Activated CD4-positive, alpha-beta memory T cell treated with anti-CD3 and anti-CD28 coated beads, Interleukin-2, amount 10 ng/mL, durations not matched to agents 7 days and 5 days (primary cell): ENCODE measurements around the gene GRID2IP. TPM values are rescaled to one million over a fixed set of nuclear protein-coding genes. Genes with fewer than 3 reads are reported as not detected.
A peak's percentile ranks its signal among the peaks of the same experiment; 100 is the strongest.

Experiments used
- CTCF ChIA-PET: fragments of 350-600 bp; sonication (Branson Sonifier 250); formaldehyde crosslinking; loops from one replicate; lab custom pipeline; 2021; ENCODE audit warnings: antibody characterized with exemption, inconsistent platforms; lab: Charles Lee
- POLR2A ChIA-PET: fragments of 350-600 bp; sonication (Branson Sonifier 250); formaldehyde crosslinking; loops from one replicate; lab custom pipeline; 2021; ENCODE audit warnings: antibody characterized with exemption; lab: Charles Lee
- DNase-seq: peaks from one replicate; pipeline ENCODE4 v3.0.0-alpha.2; 2020
- H3K27ac Mint-ChIP-seq: one replicate; pipeline ENCODE4 v1.8.0; 2021; ENCODE audit warnings: mild to moderate bottlenecking, mixed read lengths
- H3K27me3 Mint-ChIP-seq: one replicate; pipeline ENCODE4 v1.8.0; 2021; ENCODE audit warnings: mixed read lengths
- H3K36me3 Mint-ChIP-seq: one replicate; pipeline ENCODE4 v1.8.0; 2021; ENCODE audit warnings: low read depth, mixed read lengths
- H3K4me1 Mint-ChIP-seq: one replicate; pipeline ENCODE4 v1.8.0; 2021; ENCODE audit warnings: mixed read lengths
- H3K4me3 Mint-ChIP-seq: one replicate; pipeline ENCODE4 v1.8.0; 2021; ENCODE audit warnings: mild to moderate bottlenecking, mixed read lengths
- H3K9me3 Mint-ChIP-seq: one replicate; pipeline ENCODE4 v1.8.0; 2021; ENCODE audit warnings: mixed read lengths
- total RNA-seq, 2 experiments: library from RNA; stranded (reverse); gene quantifications; one replicate each; pipeline ENCODE4 v1.2.3, GENCODE V29; 2021

The GRID2IP gene
- total RNA-seq, 2 experiments from 2014 or later, result 0.15 to 0.28 TPM

- POLR2A ChIA-PET, result no interaction called here
- DNase-seq, result no peak
Observed at GRCh38 chr7:6487184-6487545, 64.1 kb downstream of the GRID2IP start.

GRCh38 chr7:6486438-6487183 lies 64.7 kb downstream of the GRID2IP start:
- H3K27ac Mint-ChIP-seq, result no peak overlapping the region
- peaks cover 7% of the 10 kb centered on the region for H3K27me3 Mint-ChIP-seq
- ChIA-PET CTCF (no interaction called here), POLR2A (no interaction called here)
- peaks cover 9% of the 10 kb centered on the region for H3K36me3 Mint-ChIP-seq
- no peak overlapping the region for H3K4me3 Mint-ChIP-seq
- peaks cover 2% of the 10 kb centered on the region for H3K9me3 Mint-ChIP-seq
- DNase-seq, result no peak
- H3K4me1 Mint-ChIP-seq, result peaks cover 20% of the 10 kb centered on the region

More at GRCh38 chr7:6487184-6487545, 64.1 kb downstream of the GRID2IP start:
- Mint-ChIP-seq H3K27ac (no peak overlapping the region), H3K9me3 (peaks cover 2% of the 10 kb centered on the region), H3K27me3 (peaks cover 7% of the 10 kb centered on the region), H3K36me3 (peaks cover 7% of the 10 kb centered on the region), H3K4me3 (no peak overlapping the region), H3K4me1 (peaks cover 16% of the 10 kb centered on the region)
- CTCF ChIA-PET, result no interaction called here

- H3K4me3 Mint-ChIP-seq, result peak overlapping the region; percentile 96
- no peak for DNase-seq
- H3K4me1 Mint-ChIP-seq, result peaks cover 55% of the 10 kb centered on the region
- no peaks in the 10 kb centered on the region for H3K27me3 Mint-ChIP-seq
- peak overlapping the region; percentile 92 for H3K27ac Mint-ChIP-seq
- CTCF ChIA-PET, result no interaction called here
- peaks cover 35% of the 10 kb centered on the region for H3K36me3 Mint-ChIP-seq
- no peaks in the 10 kb centered on the region for H3K9me3 Mint-ChIP-seq
- POLR2A ChIA-PET, result no interaction called here
Observed at GRCh38 chr7:6482743-6483119, 68.5 kb downstream of the GRID2IP start.

- Mint-ChIP-seq H3K36me3 (peaks cover 39% of the 10 kb centered on the region), H3K27me3 (no peaks in the 10 kb centered on the region), H3K4me3 (peak overlapping the region; percentile 96), H3K27ac (peak overlapping the region; percentile 56), H3K4me1 (peaks cover 60% of the 10 kb centered on the region), H3K9me3 (no peaks in the 10 kb centered on the region)
- CTCF ChIA-PET, result no interaction called here
- no peak for DNase-seq
- POLR2A ChIA-PET, result no interaction called here
Observed at GRCh38 chr7:6482307-6482706, 69.0 kb downstream of the GRID2IP start.

- Mint-ChIP-seq H3K27ac (no peak overlapping the region), H3K27me3 (no peaks in the 10 kb centered on the region), H3K36me3 (peaks cover 46% of the 10 kb centered on the region), H3K9me3 (no peaks in the 10 kb centered on the region), H3K4me1 (peaks cover 67% of the 10 kb centered on the region), H3K4me3 (peak overlapping the region; percentile 34)
- CTCF ChIA-PET, result no interaction called here
- POLR2A ChIA-PET, result no interaction called here
- no peak for DNase-seq
Observed at GRCh38 chr7:6481445-6481844, 69.8 kb downstream of the GRID2IP start.

GRCh38 chr7:6480323-6480660 lies 71.0 kb downstream of the GRID2IP start:
- peaks cover 72% of the 10 kb centered on the region for H3K4me1 Mint-ChIP-seq
- DNase-seq, result no peak
- no peaks in the 10 kb centered on the region for H3K27me3 Mint-ChIP-seq
- POLR2A ChIA-PET, result interaction anchor here (1.6 kb wide), 1 partner anchor 8 kb away, joined by 3 read pairs; no protein-coding TSS in a partner anchor
- peaks cover 46% of the 10 kb centered on the region for H3K36me3 Mint-ChIP-seq
- no peaks in the 10 kb centered on the region for H3K9me3 Mint-ChIP-seq
- no peak overlapping the region for H3K4me3 Mint-ChIP-seq
- H3K27ac Mint-ChIP-seq, result no peak overlapping the region
- CTCF ChIA-PET, result no interaction called here

GRCh38 chr7:6479067-6479466 lies 72.2 kb downstream of the GRID2IP start:
- H3K27ac Mint-ChIP-seq, result peak overlapping the region; percentile 79
- ChIA-PET CTCF (interaction anchor here (0.9 to 1.4 kb wide), 2 partner anchors 31 to 35 kb away, joined by 3 to 4 read pairs; partner anchors contain the start of gene DAGLB), POLR2A (interaction anchor here (0.9 to 1.6 kb wide), 2 partner anchors 10 to 31 kb away, joined by 3 read pairs; partner anchors contain the start of gene DAGLB)
- no peaks in the 10 kb centered on the region for H3K27me3 Mint-ChIP-seq
- peak overlapping the region; percentile 21 for H3K4me3 Mint-ChIP-seq
- no peaks in the 10 kb centered on the region for H3K9me3 Mint-ChIP-seq
- peaks cover 69% of the 10 kb centered on the region for H3K4me1 Mint-ChIP-seq
- peak; percentile 54 for DNase-seq
- H3K36me3 Mint-ChIP-seq, result peaks cover 51% of the 10 kb centered on the region

GRCh38 chr7:6478186-6478585 lies 73.1 kb downstream of the GRID2IP start:
- CTCF ChIA-PET, result no interaction called here

GRCh38 chr7:6477318-6477660 lies 74.0 kb downstream of the GRID2IP start:
- H3K27me3 Mint-ChIP-seq, result no peaks in the 10 kb centered on the region
- peaks cover 50% of the 10 kb centered on the region for H3K36me3 Mint-ChIP-seq

More at GRCh38 chr7:6478186-6478585, 73.1 kb downstream of the GRID2IP start:
- DNase-seq, result no peak
- no peak overlapping the region for H3K4me3 Mint-ChIP-seq
- no peaks in the 10 kb centered on the region for H3K27me3 Mint-ChIP-seq
- POLR2A ChIA-PET, result no interaction called here
- H3K27ac Mint-ChIP-seq, result no peak overlapping the region
- H3K9me3 Mint-ChIP-seq, result no peaks in the 10 kb centered on the region
- H3K4me1 Mint-ChIP-seq, result peaks cover 70% of the 10 kb centered on the region
- peaks cover 53% of the 10 kb centered on the region for H3K36me3 Mint-ChIP-seq

GRCh38 chr7:6476596-6477317 lies 74.5 kb downstream of the GRID2IP start:
- POLR2A ChIA-PET, result interaction anchor here (1.7 kb wide), 1 partner anchor 29 kb away, joined by 6 read pairs; the partner anchor contains the start of gene DAGLB
- Mint-ChIP-seq H3K36me3 (peaks cover 54% of the 10 kb centered on the region), H3K4me1 (peaks cover 59% of the 10 kb centered on the region), H3K27ac (no peak overlapping the region), H3K4me3 (no peak overlapping the region), H3K27me3 (no peaks in the 10 kb centered on the region), H3K9me3 (no peaks in the 10 kb centered on the region)
- DNase-seq, result no peak
- CTCF ChIA-PET, result no interaction called here

More at GRCh38 chr7:6477318-6477660, 74.0 kb downstream of the GRID2IP start:
- ChIA-PET CTCF (no interaction called here), POLR2A (interaction anchor here (1.7 kb wide), 1 partner anchor 29 kb away, joined by 6 read pairs; the partner anchor contains the start of gene DAGLB)
- Mint-ChIP-seq H3K4me1 (peaks cover 62% of the 10 kb centered on the region), H3K4me3 (no peak overlapping the region), H3K27ac (no peak overlapping the region), H3K9me3 (no peaks in the 10 kb centered on the region)
- DNase-seq, result no peak

- Mint-ChIP-seq H3K9me3 (no peaks in the 10 kb centered on the region), H3K27ac (no peak overlapping the region), H3K27me3 (no peaks in the 10 kb centered on the region), H3K36me3 (peaks cover 49% of the 10 kb centered on the region), H3K4me1 (peaks cover 50% of the 10 kb centered on the region), H3K4me3 (no peak overlapping the region)
- ChIA-PET POLR2A (interaction anchor here (0.8 to 1.7 kb wide), 3 partner anchors 9 to 27 kb away, joined by 3 to 6 read pairs (median 5); partner anchors contain the start of gene DAGLB), CTCF (interaction anchor here (0.6 to 1.6 kb wide), 2 partner anchors 24 to 173 kb away, joined by 3 read pairs; no protein-coding TSS in a partner anchor)
- DNase-seq, result no peak
Observed at GRCh38 chr7:6475433-6476186, 75.7 kb downstream of the GRID2IP start.

- Mint-ChIP-seq H3K9me3 (no peaks in the 10 kb centered on the region), H3K4me1 (no peaks in the 10 kb centered on the region), H3K36me3 (peaks cover 73% of the 10 kb centered on the region), H3K27ac (no peak overlapping the region), H3K27me3 (no peaks in the 10 kb centered on the region), H3K4me3 (no peak overlapping the region)
- POLR2A ChIA-PET, result interaction anchor here (1.2 kb wide), 1 partner anchor 9 kb away, joined by 5 read pairs; no protein-coding TSS in a partner anchor
- CTCF ChIA-PET, result no interaction called here
- DNase-seq, result no peak
Observed at GRCh38 chr7:6465862-6466261, 85.4 kb downstream of the GRID2IP start.
